Neural progenitor cell (in vitro differentiated cells): ENCODE results near the gene LZTS3. TPM values are rescaled to one million over a fixed set of nuclear protein-coding genes. Genes with fewer than 3 reads are reported as not detected.

Experiments used
- total RNA-seq: library from RNA; depleted of rRNA; stranded (reverse); fragments of >200 nt; gene quantifications from 2 replicates; pipeline ENCODE4 v1.2.3, GENCODE V29; 2015; ENCODE audit warnings: low replicate concordance

The LZTS3 gene
- total RNA-seq, 1 donor from 2014 or later, result 3.7 TPM

Other genes with a start within 250 kb of the LZTS3 start
- 0.37 TPM in 1 of 2 replicates, not detected in the other for gene GNRH2, start 129.9 kb downstream of the LZTS3 start, total RNA-seq
- gene MRPS26, start 127.5 kb downstream of the LZTS3 start, total RNA-seq, result 37.0 and 71.8 TPM in 2 replicates
- not detected in 2 replicates for gene OXT, start 101.9 kb downstream of the LZTS3 start, total RNA-seq
- gene AVP, start 88.8 kb downstream of the LZTS3 start, total RNA-seq, result not detected in 2 replicates
- 13.2 and 17.7 TPM in 2 replicates for gene FASTKD5, start 13.7 kb downstream of the LZTS3 start, total RNA-seq
- gene UBOX5, start 13.7 kb downstream of the LZTS3 start, total RNA-seq, result 3.7 and 6.2 TPM in 2 replicates
- 27.9 and 58.4 TPM in 2 replicates for gene DDRGK1, start 31.1 kb upstream of the LZTS3 start, total RNA-seq
- 18.2 and 27.7 TPM in 2 replicates for gene ITPA, start 35.9 kb upstream of the LZTS3 start, total RNA-seq
- gene SLC4A11, start 65.6 kb upstream of the LZTS3 start, total RNA-seq, result 0.95 and 3.4 TPM in 2 replicates
- 14.1 and 15.1 TPM in 2 replicates for gene DNAAF9, start 234.1 kb upstream of the LZTS3 start, total RNA-seq